ENCODE measurements around the gene CTIF. TPM values are rescaled to one million over a fixed set of nuclear protein-coding genes. Genes with fewer than 3 reads are reported as not detected.

CTIF gene
- total RNA-seq, 1 donor from 2014 or later = 26.4 TPM

GRCh38 chr18:48780201-48780912 is 241.5 kb downstream of the CTIF start:
- Mint-ChIP-seq H3K9me3 (ENCODE audit: low read depth) (no peaks in the 10 kb centered on the region), H3K36me3 (ENCODE audit: insufficient read depth) (no peaks in the 10 kb centered on the region), H3K4me1 (ENCODE audit: low read depth) (peaks cover 47% of the 10 kb centered on the region), H3K27ac (peak overlapping the region; percentile 97), H3K27me3 (peaks cover 3% of the 10 kb centered on the region), H3K4me3 (ENCODE audit: low read depth) (peak overlapping the region; percentile 64)
- no peak for TF ChIP-seq CTCF (IDR thresholded peaks at IDR 0.05; ENCODE audit: unreplicated experiment)
- no peak for DNase-seq (ENCODE audit: low spot score, unreplicated experiment)

GRCh38 chr18:48780913-48781162 is 242.0 kb downstream of the CTIF start:
- peaks cover 3% of the 10 kb centered on the region for H3K27me3 Mint-ChIP-seq
- no peaks in the 10 kb centered on the region for H3K9me3 Mint-ChIP-seq (ENCODE audit: low read depth)
- no peaks in the 10 kb centered on the region for H3K36me3 Mint-ChIP-seq (ENCODE audit: insufficient read depth)
- no peak for TF ChIP-seq CTCF (IDR thresholded peaks at IDR 0.05; ENCODE audit: unreplicated experiment)
- no peak for DNase-seq (ENCODE audit: low spot score, unreplicated experiment)
- H3K27ac Mint-ChIP-seq = peak overlapping the region; percentile 97
- H3K4me1 Mint-ChIP-seq (ENCODE audit: low read depth) = peaks cover 47% of the 10 kb centered on the region
- peak overlapping the region; percentile 64 for H3K4me3 Mint-ChIP-seq (ENCODE audit: low read depth)

GRCh38 chr18:48781163-48781987 is 242.5 kb downstream of the CTIF start:
- H3K36me3 Mint-ChIP-seq (ENCODE audit: insufficient read depth) = peaks cover 1% of the 10 kb centered on the region
- H3K4me3 Mint-ChIP-seq (ENCODE audit: low read depth) = peak overlapping the region; percentile 64
- H3K27ac Mint-ChIP-seq = peak overlapping the region; percentile 97
- peak; percentile 34 for DNase-seq (ENCODE audit: low spot score, unreplicated experiment)
- H3K4me1 Mint-ChIP-seq (ENCODE audit: low read depth) = peaks cover 48% of the 10 kb centered on the region
- no peak for TF ChIP-seq CTCF (IDR thresholded peaks at IDR 0.05; ENCODE audit: unreplicated experiment)
- H3K27me3 Mint-ChIP-seq = peaks cover 3% of the 10 kb centered on the region
- H3K9me3 Mint-ChIP-seq (ENCODE audit: low read depth) = no peaks in the 10 kb centered on the region

- DNase-seq (ENCODE audit: low spot score, unreplicated experiment) = no peak
- Mint-ChIP-seq H3K9me3 (ENCODE audit: low read depth) (no peaks in the 10 kb centered on the region), H3K36me3 (ENCODE audit: insufficient read depth) (peaks cover 1% of the 10 kb centered on the region), H3K4me3 (ENCODE audit: low read depth) (peak overlapping the region; percentile 64), H3K4me1 (ENCODE audit: low read depth) (peaks cover 51% of the 10 kb centered on the region), H3K27me3 (peaks cover 3% of the 10 kb centered on the region), H3K27ac (peak overlapping the region; percentile 97)
- TF ChIP-seq CTCF (IDR thresholded peaks at IDR 0.05; ENCODE audit: unreplicated experiment) = no peak
Observed at GRCh38 chr18:48781988-48782363, 243.1 kb downstream of the CTIF start.

GRCh38 chr18:48782381-48782861 is 243.6 kb downstream of the CTIF start:
- peaks cover 3% of the 10 kb centered on the region for H3K27me3 Mint-ChIP-seq
- no peaks in the 10 kb centered on the region for H3K9me3 Mint-ChIP-seq (ENCODE audit: low read depth)
- TF ChIP-seq CTCF (IDR thresholded peaks at IDR 0.05; ENCODE audit: unreplicated experiment) = no peak
- H3K4me3 Mint-ChIP-seq (ENCODE audit: low read depth) = no peak overlapping the region
- H3K36me3 Mint-ChIP-seq (ENCODE audit: insufficient read depth) = peaks cover 1% of the 10 kb centered on the region
- H3K4me1 Mint-ChIP-seq (ENCODE audit: low read depth) = peaks cover 52% of the 10 kb centered on the region
- no peak for DNase-seq (ENCODE audit: low spot score, unreplicated experiment)
- H3K27ac Mint-ChIP-seq = peak overlapping the region; percentile 97
